ENCODE data around the gene FER1L5.
A peak's percentile ranks its signal among the peaks of the same experiment; 100 is the strongest.

FER1L5 gene

GRCh38 chr2:96599941-96600340, 42.6 kb upstream of the FER1L5 start:
- ChIA-PET CTCF (no interaction called here), POLR2A (interaction anchor here (0.8 kb wide), 1 partner anchor 109 kb away, joined by 3 read pairs; no protein-coding TSS in a partner anchor)
- DNase-seq (ENCODE audit: extremely low spot score) = no peak
- TF ChIP-seq FOXM1 (IDR thresholded peaks at IDR 0.05; ENCODE audit: borderline replicate concordance) = no peak
- TF ChIP-seq FOXK2 (IDR thresholded peaks at IDR 0.05) = no peak
- TF ChIP-seq NFRKB (IDR thresholded peaks at IDR 0.05) = no peak
- TF ChIP-seq FOXA1 (IDR thresholded peaks at IDR 0.05) = no peak
- TF ChIP-seq BHLHE40 (IDR thresholded peaks at IDR 0.05; ENCODE audit: borderline replicate concordance) = no peak
- no peak for TF ChIP-seq SUZ12 (IDR thresholded peaks at IDR 0.05)
- TF ChIP-seq PKNOX1 (IDR thresholded peaks at IDR 0.05) = no peak
- no peak for TF ChIP-seq TARDBP (IDR thresholded peaks at IDR 0.05)
- no peak for TF ChIP-seq HDGF (IDR thresholded peaks at IDR 0.05; ENCODE audit: borderline replicate concordance)
- TF ChIP-seq ZNF384 (IDR thresholded peaks at IDR 0.05) = no peak
- TF ChIP-seq L3MBTL2 (conservative IDR thresholded peaks at IDR 0.05) = no peak
- TF ChIP-seq LEF1 (IDR thresholded peaks at IDR 0.05; ENCODE audit: borderline replicate concordance) = no peak
- TF ChIP-seq ARNT (IDR thresholded peaks at IDR 0.05) = no peak
- no peak for TF ChIP-seq ELF4 (IDR thresholded peaks at IDR 0.05)
- no peak for TF ChIP-seq SP1 (IDR thresholded peaks at IDR 0.05)
- no peak for TF ChIP-seq CTBP1 (IDR thresholded peaks at IDR 0.05; ENCODE audit: borderline replicate concordance)

- no peak for TF ChIP-seq FOXM1 (IDR thresholded peaks at IDR 0.05; ENCODE audit: borderline replicate concordance)
- POLR2A ChIA-PET = interaction anchor here (1.2 kb wide), 1 partner anchor 8 kb away, joined by 3 read pairs; no protein-coding TSS in a partner anchor
- CTCF ChIA-PET = interaction anchor here (0.8 kb wide), 1 partner anchor 27 kb away, joined by 3 read pairs; no protein-coding TSS in a partner anchor
- no peak for DNase-seq (ENCODE audit: extremely low spot score)
Observed at GRCh38 chr2:96601382-96602292, 40.9 kb upstream of the FER1L5 start.

- DNase-seq (ENCODE audit: extremely low spot score) = no peak
- TF ChIP-seq FOXA1 (IDR thresholded peaks at IDR 0.05) (no peak), ARNT (IDR thresholded peaks at IDR 0.05) (no peak), LEF1 (IDR thresholded peaks at IDR 0.05; ENCODE audit: borderline replicate concordance) (no peak), BHLHE40 (IDR thresholded peaks at IDR 0.05; ENCODE audit: borderline replicate concordance) (no peak), CTBP1 (IDR thresholded peaks at IDR 0.05; ENCODE audit: borderline replicate concordance) (no peak), TARDBP (IDR thresholded peaks at IDR 0.05) (no peak), L3MBTL2 (conservative IDR thresholded peaks at IDR 0.05) (no peak)
- POLR2A ChIA-PET = interaction anchor here (1.2 kb wide), 1 partner anchor 8 kb away, joined by 3 read pairs; no protein-coding TSS in a partner anchor
- CTCF ChIA-PET = no interaction called here
Observed at GRCh38 chr2:96602330-96602823, 40.2 kb upstream of the FER1L5 start.

GRCh38 chr2:96604104-96604503, 38.5 kb upstream of the FER1L5 start:
- ChIA-PET CTCF (no interaction called here), POLR2A (no interaction called here)
- no peak for TF ChIP-seq HDGF (IDR thresholded peaks at IDR 0.05; ENCODE audit: borderline replicate concordance)
- no peak for TF ChIP-seq BHLHE40 (IDR thresholded peaks at IDR 0.05; ENCODE audit: borderline replicate concordance)
- TF ChIP-seq L3MBTL2 (conservative IDR thresholded peaks at IDR 0.05) = no peak
- no peak for TF ChIP-seq SP1 (IDR thresholded peaks at IDR 0.05)
- TF ChIP-seq FOXA1 (IDR thresholded peaks at IDR 0.05) = no peak
- no peak for TF ChIP-seq ARNT (IDR thresholded peaks at IDR 0.05)
- TF ChIP-seq FOXK2 (IDR thresholded peaks at IDR 0.05) = no peak
- no peak for TF ChIP-seq ZNF384 (IDR thresholded peaks at IDR 0.05)
- no peak for TF ChIP-seq LEF1 (IDR thresholded peaks at IDR 0.05; ENCODE audit: borderline replicate concordance)
- peak; percentile 21 for DNase-seq (ENCODE audit: extremely low spot score)

- TF ChIP-seq CTBP1 (IDR thresholded peaks at IDR 0.05; ENCODE audit: borderline replicate concordance) (no peak), TARDBP (IDR thresholded peaks at IDR 0.05) (no peak), SUZ12 (IDR thresholded peaks at IDR 0.05) (no peak), BHLHE40 (IDR thresholded peaks at IDR 0.05; ENCODE audit: borderline replicate concordance) (no peak), SP1 (IDR thresholded peaks at IDR 0.05) (no peak), LEF1 (IDR thresholded peaks at IDR 0.05; ENCODE audit: borderline replicate concordance) (no peak)
- POLR2A ChIA-PET = no interaction called here
- CTCF ChIA-PET = no interaction called here
- DNase-seq (ENCODE audit: extremely low spot score) = no peak
Observed at GRCh38 chr2:96608469-96609455, 33.8 kb upstream of the FER1L5 start.

- TF ChIP-seq TARDBP (IDR thresholded peaks at IDR 0.05) (no peak), FOXM1 (IDR thresholded peaks at IDR 0.05; ENCODE audit: borderline replicate concordance) (no peak), SUZ12 (IDR thresholded peaks at IDR 0.05) (no peak), FOXK2 (IDR thresholded peaks at IDR 0.05) (no peak), FOXA1 (IDR thresholded peaks at IDR 0.05) (no peak), BHLHE40 (IDR thresholded peaks at IDR 0.05; ENCODE audit: borderline replicate concordance) (no peak), ARNT (IDR thresholded peaks at IDR 0.05) (no peak), ELF4 (IDR thresholded peaks at IDR 0.05) (no peak), L3MBTL2 (conservative IDR thresholded peaks at IDR 0.05) (no peak)
- CTCF ChIA-PET = no interaction called here
- DNase-seq (ENCODE audit: extremely low spot score) = no peak
- POLR2A ChIA-PET = no interaction called here
Observed at GRCh38 chr2:96616128-96616527, 26.4 kb upstream of the FER1L5 start.

- CTCF ChIA-PET = no interaction called here
- no peak for DNase-seq (ENCODE audit: extremely low spot score)
- TF ChIP-seq FOXA1 (IDR thresholded peaks at IDR 0.05) (no peak), TARDBP (IDR thresholded peaks at IDR 0.05) (no peak), ELF4 (IDR thresholded peaks at IDR 0.05) (no peak), SP1 (IDR thresholded peaks at IDR 0.05) (no peak), CTBP1 (IDR thresholded peaks at IDR 0.05; ENCODE audit: borderline replicate concordance) (no peak), ZNF384 (IDR thresholded peaks at IDR 0.05) (no peak), L3MBTL2 (conservative IDR thresholded peaks at IDR 0.05) (no peak)
- POLR2A ChIA-PET = no interaction called here
Observed at GRCh38 chr2:96616535-96616934, 26.0 kb upstream of the FER1L5 start.

Measured in HEK293T (cell line).